Progenitor cell of endocrine pancreas (in vitro differentiated cells): ENCODE data around the gene JAK3. TPM values are rescaled to one million over a fixed set of nuclear protein-coding genes. Genes with fewer than 3 reads are reported as not detected.

Experiments
- DNase-seq: peaks from one replicate; pipeline ENCODE4 v3.0.0; 2021; ENCODE audit warnings: low spot score; ENCODE audit not compliant: unreplicated experiment
- H3K27ac Mint-ChIP-seq: 2 replicates; pipeline ENCODE4 v1.8.0; 2021; ENCODE audit warnings: mild to moderate bottlenecking, moderate library complexity, mixed read lengths
- H3K27me3 Mint-ChIP-seq: 2 replicates; pipeline ENCODE4 v1.8.0; 2021; ENCODE audit warnings: mixed read lengths
- H3K36me3 Mint-ChIP-seq: 2 replicates; pipeline ENCODE4 v1.8.0; 2022; ENCODE audit warnings: mixed read lengths; ENCODE audit not compliant: insufficient read depth
- H3K4me1 Mint-ChIP-seq: 2 replicates; pipeline ENCODE4 v1.8.0; 2021; ENCODE audit warnings: low read depth, mixed read lengths
- H3K4me3 Mint-ChIP-seq: 2 replicates; pipeline ENCODE4 v1.8.0; 2021; ENCODE audit warnings: low read depth, mild to moderate bottlenecking, moderate library complexity, mixed read lengths
- H3K9me3 Mint-ChIP-seq: 2 replicates; pipeline ENCODE4 v1.8.0; 2021; ENCODE audit warnings: low read depth, mixed read lengths
- total RNA-seq: library from RNA; stranded (reverse); gene quantifications from 2 replicates; pipeline ENCODE4 v1.2.1, GENCODE V29; 2021
- TF ChIP-seq, protein P1 (sequence below): fragments of 200-600 bp; sonication (generic); IDR thresholded peaks from one replicate; pipeline ENCODE4 v1.5.0; 2021; ENCODE audit warnings: antibody characterized with exemption, mild to moderate bottlenecking; ENCODE audit not compliant: unreplicated experiment

The JAK3 gene
- total RNA-seq, 1 donor from 2014 or later: 0.74 TPM

DNA sequence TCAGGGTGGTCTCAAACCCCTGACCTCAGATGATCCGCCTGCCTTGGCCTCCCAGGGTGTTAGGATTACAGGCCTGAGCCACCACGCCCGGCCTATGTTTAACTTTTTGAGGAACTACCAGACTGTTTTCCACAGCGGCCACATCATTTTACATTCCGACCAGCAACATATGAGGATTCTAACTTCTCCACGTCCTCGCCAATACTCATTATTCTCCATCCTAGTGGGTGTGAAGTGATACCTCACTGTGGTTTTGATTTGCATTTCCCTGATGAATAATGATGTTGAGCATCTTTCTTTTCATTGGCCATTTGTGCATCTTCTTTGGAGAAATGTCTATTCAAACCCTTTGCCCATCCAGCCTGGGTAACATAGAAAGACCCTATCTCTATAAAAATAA lies 38.7 kb upstream of the JAK3 start:
- no peak overlapping the region for H3K4me3 Mint-ChIP-seq
- no peaks in the 10 kb centered on the region for H3K36me3 Mint-ChIP-seq
- TF ChIP-seq, protein P1, sequence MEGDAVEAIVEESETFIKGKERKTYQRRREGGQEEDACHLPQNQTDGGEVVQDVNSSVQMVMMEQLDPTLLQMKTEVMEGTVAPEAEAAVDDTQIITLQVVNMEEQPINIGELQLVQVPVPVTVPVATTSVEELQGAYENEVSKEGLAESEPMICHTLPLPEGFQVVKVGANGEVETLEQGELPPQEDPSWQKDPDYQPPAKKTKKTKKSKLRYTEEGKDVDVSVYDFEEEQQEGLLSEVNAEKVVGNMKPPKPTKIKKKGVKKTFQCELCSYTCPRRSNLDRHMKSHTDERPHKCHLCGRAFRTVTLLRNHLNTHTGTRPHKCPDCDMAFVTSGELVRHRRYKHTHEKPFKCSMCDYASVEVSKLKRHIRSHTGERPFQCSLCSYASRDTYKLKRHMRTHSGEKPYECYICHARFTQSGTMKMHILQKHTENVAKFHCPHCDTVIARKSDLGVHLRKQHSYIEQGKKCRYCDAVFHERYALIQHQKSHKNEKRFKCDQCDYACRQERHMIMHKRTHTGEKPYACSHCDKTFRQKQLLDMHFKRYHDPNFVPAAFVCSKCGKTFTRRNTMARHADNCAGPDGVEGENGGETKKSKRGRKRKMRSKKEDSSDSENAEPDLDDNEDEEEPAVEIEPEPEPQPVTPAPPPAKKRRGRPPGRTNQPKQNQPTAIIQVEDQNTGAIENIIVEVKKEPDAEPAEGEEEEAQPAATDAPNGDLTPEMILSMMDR: no peak
- no peaks in the 10 kb centered on the region for H3K9me3 Mint-ChIP-seq
- H3K27me3 Mint-ChIP-seq: peaks cover 15% of the 10 kb centered on the region
- H3K27ac Mint-ChIP-seq: no peak overlapping the region
- H3K4me1 Mint-ChIP-seq: no peaks in the 10 kb centered on the region
- DNase-seq: no peak

DNA sequence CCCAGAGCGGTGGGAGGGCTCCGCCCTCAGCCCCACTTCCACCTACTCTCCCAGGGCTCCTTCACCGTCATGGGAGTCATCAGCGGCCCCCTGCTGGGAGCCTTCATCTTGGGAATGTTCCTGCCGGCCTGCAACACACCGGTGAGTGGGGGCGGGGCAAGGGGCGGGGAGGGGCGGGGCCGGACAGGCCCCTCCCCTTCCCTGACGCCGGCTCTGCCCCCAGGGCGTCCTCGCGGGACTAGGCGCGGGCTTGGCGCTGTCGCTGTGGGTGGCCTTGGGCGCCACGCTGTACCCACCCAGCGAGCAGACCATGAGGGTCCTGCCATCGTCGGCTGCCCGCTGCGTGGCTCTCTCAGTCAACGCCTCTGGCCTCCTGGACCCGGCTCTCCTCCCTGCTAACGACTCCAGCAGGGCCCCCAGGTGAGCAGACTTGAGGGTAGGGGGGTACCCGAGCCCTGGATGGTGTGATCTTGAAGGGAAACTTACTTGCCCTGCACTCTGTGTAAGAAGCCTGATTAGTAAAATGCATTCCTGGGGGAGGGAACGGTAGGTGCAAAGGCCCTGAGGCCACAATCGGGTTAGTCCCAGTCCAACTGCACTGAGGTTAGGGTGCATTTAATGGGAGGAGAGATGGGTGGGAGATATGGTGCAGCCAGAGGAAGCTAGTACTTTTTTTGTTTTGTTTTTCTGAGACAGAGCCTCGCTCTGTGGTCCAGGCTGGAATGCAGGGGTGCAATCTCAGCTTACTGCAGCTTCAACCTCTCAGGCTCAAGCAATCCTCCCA lies 36.0 kb upstream of the JAK3 start:
- Mint-ChIP-seq H3K27ac (no peak overlapping the region), H3K27me3 (peaks cover 14% of the 10 kb centered on the region), H3K9me3 (no peaks in the 10 kb centered on the region), H3K36me3 (no peaks in the 10 kb centered on the region), H3K4me1 (no peaks in the 10 kb centered on the region), H3K4me3 (no peak overlapping the region)
- DNase-seq: no peak
- TF ChIP-seq, protein P1: no peak

DNA sequence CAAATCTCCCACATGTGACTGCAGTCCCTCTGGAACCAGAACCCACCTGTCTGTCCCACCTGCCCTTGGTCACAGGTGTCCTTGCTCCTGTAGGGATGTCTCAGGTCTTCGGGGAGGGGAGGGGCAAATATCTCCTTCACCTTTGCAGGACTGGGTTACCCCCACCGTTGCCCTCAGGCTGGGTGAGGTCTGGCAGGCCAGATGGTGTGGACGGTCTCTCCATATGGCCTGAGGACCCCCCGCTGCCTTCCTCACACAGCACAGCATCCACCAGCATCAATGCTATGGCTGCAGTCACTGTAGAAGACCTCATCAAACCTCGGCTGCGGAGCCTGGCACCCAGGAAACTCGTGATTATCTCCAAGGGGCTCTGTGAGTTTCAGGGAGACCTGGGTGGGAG lies 33.9 kb upstream of the JAK3 start:
- Mint-ChIP-seq H3K27me3 (peaks cover 14% of the 10 kb centered on the region), H3K27ac (no peak overlapping the region), H3K4me1 (no peaks in the 10 kb centered on the region), H3K4me3 (no peak overlapping the region), H3K9me3 (no peaks in the 10 kb centered on the region), H3K36me3 (no peaks in the 10 kb centered on the region)
- TF ChIP-seq, protein P1: no peak
- DNase-seq: no peak

DNA sequence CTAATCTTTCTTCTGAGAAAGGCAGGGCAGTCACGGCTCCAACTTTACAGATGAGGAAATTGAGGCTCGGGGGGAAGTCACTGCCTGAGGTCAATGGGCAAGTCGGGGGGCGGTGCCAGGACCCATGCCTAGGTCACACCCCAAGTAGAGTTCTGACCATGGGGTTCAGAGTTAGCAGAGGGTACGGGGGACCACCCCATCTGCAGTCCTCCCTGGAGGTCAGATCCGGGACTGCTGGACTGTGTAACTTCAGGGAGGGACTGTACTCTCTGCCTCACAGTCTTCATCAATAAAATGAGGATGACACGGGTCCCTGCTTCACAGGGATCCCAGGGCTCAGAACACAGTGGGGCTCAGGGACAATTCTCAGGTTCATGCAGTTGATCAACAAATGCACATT lies 31.7 kb upstream of the JAK3 start:
- Mint-ChIP-seq H3K4me3 (no peak overlapping the region), H3K36me3 (no peaks in the 10 kb centered on the region), H3K27ac (no peak overlapping the region), H3K4me1 (no peaks in the 10 kb centered on the region), H3K27me3 (peaks cover 18% of the 10 kb centered on the region), H3K9me3 (no peaks in the 10 kb centered on the region)
- no peak for DNase-seq
- TF ChIP-seq, protein P1: no peak

DNA sequence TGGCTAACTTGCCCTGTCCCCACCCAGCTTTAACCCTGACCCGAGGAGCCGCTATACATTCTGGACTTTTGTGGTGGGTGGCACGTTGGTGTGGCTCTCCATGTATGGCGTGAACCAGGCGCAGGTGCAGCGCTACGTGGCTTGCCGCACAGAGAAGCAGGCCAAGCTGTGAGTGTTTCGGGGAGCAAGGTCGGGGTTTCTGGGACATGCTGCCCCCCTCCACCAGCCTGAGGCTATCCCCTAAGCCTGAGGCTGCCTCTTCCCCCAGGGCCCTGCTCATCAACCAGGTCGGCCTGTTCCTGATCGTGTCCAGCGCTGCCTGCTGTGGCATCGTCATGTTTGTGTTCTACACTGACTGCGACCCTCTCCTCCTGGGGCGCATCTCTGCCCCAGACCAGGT lies 29.9 kb upstream of the JAK3 start:
- no peak overlapping the region for H3K4me3 Mint-ChIP-seq
- no peaks in the 10 kb centered on the region for H3K9me3 Mint-ChIP-seq
- no peak for DNase-seq
- no peaks in the 10 kb centered on the region for H3K4me1 Mint-ChIP-seq
- TF ChIP-seq, protein P1: no peak
- no peaks in the 10 kb centered on the region for H3K36me3 Mint-ChIP-seq
- H3K27ac Mint-ChIP-seq: no peak overlapping the region
- peaks cover 24% of the 10 kb centered on the region for H3K27me3 Mint-ChIP-seq
